HepG2 (cell line): ENCODE measurements around the gene DIRAS1. TPM values are rescaled to one million over a fixed set of nuclear protein-coding genes. Genes with fewer than 3 reads are reported as not detected.

Experiments
- ARNT ChIP-seq: fragments of 450-650 bp; IDR thresholded peaks from 2 replicates; pipeline ENCODE4 v1.6.1; 2017
- GABPA ChIP-seq, 2 experiments: IDR thresholded peaks; 2 replicates each; pipeline ENCODE4 v1.6.1; 2011 to 2016; ENCODE audit warnings: low read depth in 2 of 2, low read length in 1 of 2, missing biosample characterization in 1 of 2, missing genetic modification characterization in 1 of 2
- HNRNPK ChIP-seq: fragments of 200-400 bp; formaldehyde crosslinking; IDR thresholded peaks from 2 replicates; pipeline ENCODE4 v1.6.1; 2018; ENCODE audit warnings: low read length, low read depth, moderate library complexity, mild to moderate bottlenecking; ENCODE audit not compliant: poor library complexity, severe bottlenecking
- KAT8 ChIP-seq: IDR thresholded peaks from 2 replicates; pipeline ENCODE4 v1.6.1; 2016; ENCODE audit warnings: missing genetic modification reagents, missing compliant biosample characterization
- MLX ChIP-seq: IDR thresholded peaks from 2 replicates; pipeline ENCODE4 v1.6.1; 2016
- NCOA5 ChIP-seq: sonication (generic); formaldehyde crosslinking; IDR thresholded peaks from 2 replicates; pipeline ENCODE4 v1.4.0; 2020; ENCODE audit warnings: missing genetic modification reagents
- PRDM15 ChIP-seq: sonication (generic); formaldehyde crosslinking; IDR thresholded peaks from 2 replicates; pipeline ENCODE4 v1.4.0; 2020; ENCODE audit warnings: missing genetic modification reagents
- ZNF383 ChIP-seq: sonication (generic); formaldehyde crosslinking; IDR thresholded peaks from 2 replicates; pipeline ENCODE4 v1.4.0; 2020; ENCODE audit warnings: missing genetic modification reagents, mild to moderate bottlenecking, borderline replicate concordance
- ZNF407 ChIP-seq: sonication (generic); formaldehyde crosslinking; IDR thresholded peaks from one replicate; pipeline ENCODE4 v1.5.1; 2020; ENCODE audit warnings: mild to moderate bottlenecking, missing genetic modification reagents; ENCODE audit errors: not compliant biosample characterization
- ZNF432 ChIP-seq: sonication (generic); formaldehyde crosslinking; IDR thresholded peaks from 2 replicates; pipeline ENCODE4 v1.5.0; 2020; ENCODE audit warnings: missing genetic modification reagents, mild to moderate bottlenecking, borderline replicate concordance
- ZNF468 ChIP-seq: sonication (generic); formaldehyde crosslinking; IDR thresholded peaks from 2 replicates; pipeline ENCODE4 v1.8.0; 2022; ENCODE audit warnings: mild to moderate bottlenecking, moderate library complexity, missing genetic modification reagents
- ZNF639 ChIP-seq: conservative IDR thresholded peaks from 2 replicates; pipeline ENCODE4 v1.6.1; 2018; ENCODE audit warnings: missing genetic modification reagents
- ZNF883 ChIP-seq: sonication (generic); formaldehyde crosslinking; IDR thresholded peaks from 2 replicates; pipeline ENCODE4 v1.5.1; 2020; ENCODE audit warnings: mild to moderate bottlenecking, missing genetic modification reagents; ENCODE audit errors: not compliant biosample characterization
- polyA plus RNA-seq, 8 experiments: library from polyadenylated mRNA; depleted of rRNA in 3 of 8; stranded (reverse) in 7 of 8; unstranded in 1 of 8; fragments of >200 nt; fragmentation: Illumina TruSeq in 4 of 8; extraction: Trizol in 4 of 8; gene quantifications; 2 replicates each; pipeline versions ENCODE4 v1.2.1 to v1.2.3, GENCODE V29; 2011 to 2016; ENCODE audit warnings: low read depth in 4 of 8, missing spikeins in 1 of 8, mixed read lengths in 1 of 8; ENCODE audit not compliant: insufficient read depth in 1 of 8
- total RNA-seq, 5 experiments: library from RNA; depleted of rRNA; stranded (reverse); fragments of >200 nt; fragmentation: Illumina TruSeq; extraction: Trizol; gene quantifications; 2 replicates each; pipeline ENCODE4 v1.2.3, GENCODE V29; 2016; ENCODE audit warnings: low read depth in 1 of 5

The DIRAS1 gene
- total and polyA plus RNA-seq, 2 of the 13 experiments (the other 11 are each of a cell fraction or from before 2014, with no cell fraction given): 0.97 to 1.8 TPM

- TF ChIP-seq MLX (peak; percentile 84), NCOA5 (CRISPR knock-in tag) (no peak), PRDM15 (peak; percentile 58; the same call in 1 of the 2 replicates), ZNF883 (CRISPR knock-in tag) (peak; percentile 94), ZNF383 (no peak), ZNF639 (peak; percentile 97), ZNF468 (no peak), ARNT (no peak), ZNF407 (CRISPR knock-in tag) (peak; percentile 92), KAT8 (CRISPR knock-in tag) (peak; percentile 99), HNRNPK (no peak), ZNF432 (CRISPR knock-in tag) (no peak), GABPA (IDR thresholded peaks at IDR 0.05; ENCODE audit: low read depth, low read length) (peak; percentile 88), GABPA (CRISPR knock-in tag; IDR thresholded peaks at IDR 0.05; ENCODE audit: low read depth) (peak; percentile 96)
These were observed 18.6 kb upstream of the DIRAS1 start, which contains the start of gene SLC39A3 (continued) for GRCh38 chr19:2739602-2740313.
